ENCODE data around the gene PTPRG.

PTPRG gene

GRCh38 chr3:62049033-62049432 is 487.7 kb downstream of the PTPRG start:
- TF ChIP-seq TEAD4 (IDR thresholded peaks at IDR 0.05) (no peak), RAD21 (IDR thresholded peaks at IDR 0.05; ENCODE audit: low read depth) (no peak), NFIC (IDR thresholded peaks at IDR 0.05) (no peak), CREB1 (IDR thresholded peaks at IDR 0.05; ENCODE audit: low read depth) (no peak), TAF1 (IDR thresholded peaks at IDR 0.05; ENCODE audit: low read depth) (no peak), EGR1 (IDR thresholded peaks at IDR 0.05) (no peak)

- TF ChIP-seq CREB1 (IDR thresholded peaks at IDR 0.05; ENCODE audit: low read depth) = no peak
- TF ChIP-seq RAD21 (IDR thresholded peaks at IDR 0.05; ENCODE audit: low read depth) = peak; percentile 54
Measured at GRCh38 chr3:62051506-62051905, 490.1 kb downstream of the PTPRG start.

- TF ChIP-seq NFIC (IDR thresholded peaks at IDR 0.05) (no peak), TCF12 (IDR thresholded peaks at IDR 0.05; ENCODE audit: low read depth) (no peak), ZBTB7A (IDR thresholded peaks at IDR 0.05; ENCODE audit: low read depth) (no peak), EGR1 (IDR thresholded peaks at IDR 0.05) (no peak), REST (IDR thresholded peaks at IDR 0.05; ENCODE audit: low read depth) (no peak), USF1 (IDR thresholded peaks at IDR 0.05) (no peak), RAD21 (IDR thresholded peaks at IDR 0.05; ENCODE audit: low read depth) (no peak), MAX (IDR thresholded peaks at IDR 0.05) (no peak), CEBPB (IDR thresholded peaks at IDR 0.05) (no peak), CREB1 (IDR thresholded peaks at IDR 0.05; ENCODE audit: low read depth) (no peak), TEAD4 (IDR thresholded peaks at IDR 0.05) (no peak)
Measured at GRCh38 chr3:62052331-62052730, 491.0 kb downstream of the PTPRG start.

- TF ChIP-seq TEAD4 (IDR thresholded peaks at IDR 0.05) = no peak
- no peak for TF ChIP-seq YY1 (IDR thresholded peaks at IDR 0.05; ENCODE audit: low read depth)
- no peak for TF ChIP-seq USF1 (IDR thresholded peaks at IDR 0.05)
Measured at GRCh38 chr3:62056658-62057057, 495.3 kb downstream of the PTPRG start.

- TF ChIP-seq NFIC (IDR thresholded peaks at IDR 0.05) = no peak
- no peak for TF ChIP-seq MAX (IDR thresholded peaks at IDR 0.05)
- no peak for TF ChIP-seq FOXM1 (IDR thresholded peaks at IDR 0.05; ENCODE audit: borderline replicate concordance, low read depth)
- no peak for TF ChIP-seq ZBTB7A (IDR thresholded peaks at IDR 0.05; ENCODE audit: low read depth)
- TF ChIP-seq YY1 (IDR thresholded peaks at IDR 0.05; ENCODE audit: low read depth) = no peak
- TF ChIP-seq CREB1 (IDR thresholded peaks at IDR 0.05; ENCODE audit: low read depth) = no peak
- no peak for TF ChIP-seq TCF12 (IDR thresholded peaks at IDR 0.05; ENCODE audit: low read depth)
- no peak for TF ChIP-seq USF1 (IDR thresholded peaks at IDR 0.05)
- TF ChIP-seq TAF1 (IDR thresholded peaks at IDR 0.05; ENCODE audit: low read depth) = no peak
- no peak for TF ChIP-seq TEAD4 (IDR thresholded peaks at IDR 0.05)
- no peak for TF ChIP-seq EGR1 (IDR thresholded peaks at IDR 0.05)
- TF ChIP-seq REST (IDR thresholded peaks at IDR 0.05; ENCODE audit: low read depth) = no peak
- no peak for TF ChIP-seq CEBPB (IDR thresholded peaks at IDR 0.05)
- TF ChIP-seq EP300 (IDR thresholded peaks at IDR 0.05; ENCODE audit: borderline replicate concordance) = no peak
- TF ChIP-seq RAD21 (IDR thresholded peaks at IDR 0.05; ENCODE audit: low read depth) = no peak
Measured at GRCh38 chr3:62057339-62058047, 496.1 kb downstream of the PTPRG start.

GRCh38 chr3:62065985-62066693 is 504.8 kb downstream of the PTPRG start:
- TF ChIP-seq NFIC (IDR thresholded peaks at IDR 0.05) (no peak), YY1 (IDR thresholded peaks at IDR 0.05; ENCODE audit: low read depth) (no peak), FOXM1 (IDR thresholded peaks at IDR 0.05; ENCODE audit: borderline replicate concordance, low read depth) (no peak), TEAD4 (IDR thresholded peaks at IDR 0.05) (no peak), CEBPB (IDR thresholded peaks at IDR 0.05) (no peak), EP300 (IDR thresholded peaks at IDR 0.05; ENCODE audit: borderline replicate concordance) (no peak), MAX (IDR thresholded peaks at IDR 0.05) (no peak), USF1 (IDR thresholded peaks at IDR 0.05) (no peak), EGR1 (IDR thresholded peaks at IDR 0.05) (no peak), TCF12 (IDR thresholded peaks at IDR 0.05; ENCODE audit: low read depth) (no peak), CREB1 (IDR thresholded peaks at IDR 0.05; ENCODE audit: low read depth) (no peak), REST (IDR thresholded peaks at IDR 0.05; ENCODE audit: low read depth) (no peak), ZBTB7A (IDR thresholded peaks at IDR 0.05; ENCODE audit: low read depth) (no peak), RAD21 (IDR thresholded peaks at IDR 0.05; ENCODE audit: low read depth) (no peak), TAF1 (IDR thresholded peaks at IDR 0.05; ENCODE audit: low read depth) (no peak)
